ENCODE measurements around the gene MAPK12. TPM values are rescaled to one million over a fixed set of nuclear protein-coding genes. Genes with fewer than 3 reads are reported as not detected.

The MAPK12 gene
- total RNA-seq, 1 experiment from 2014 or later: 74.6 TPM

- intact Hi-C loops (cut with micrococcal nuclease; ENCODE audit: unreplicated experiment) (no loop called here), in situ Hi-C loops (cut with HindIII; ENCODE audit: low pct_unique_long_range_greater_than_20kb, low sequenced_read_pairs) (no loop called here)
- Histone ChIP-seq H3K27ac (ENCODE audit: low read length) (no peak overlapping the region), H3K9me3 (ENCODE audit: control insufficient read depth, insufficient read depth, low read depth, low read length) (no peaks in the 10 kb centered on the region), H3K36me3 (ENCODE audit: control insufficient read depth, insufficient read depth, low read length) (0 out of 2 replicates have a peak, but pooled peaks cover 2% of the 10 kb centered on the region), H3K27me3 (ENCODE audit: control insufficient read depth, insufficient read depth, low read length) (no peaks in the 10 kb centered on the region), H3K4me1 (ENCODE audit: control insufficient read depth, insufficient read depth, low read length) (peaks cover 13% of the 10 kb centered on the region), H3K4me3 (ENCODE audit: low read depth in 2 of 2, low read length in 2 of 2) (no peak overlapping the region)
- CTCF ChIA-PET: no interaction called here
- POLR2A ChIA-PET: no interaction called here
- no TSS peak for BruUV-seq (replicated peaks)
- ATAC-seq: no peak
- DNase-seq (ENCODE audit: low read depth, low spot score): no peak
- TF ChIP-seq TCF7L2 (IDR thresholded peaks at IDR 0.05; ENCODE audit: low read depth, low read length) (no peak), SIN3A (IDR thresholded peaks at IDR 0.05; ENCODE audit: borderline replicate concordance, insufficient read depth, low read depth, low read length) (no peak), POLR2AphosphoS5 (IDR thresholded peaks at IDR 0.05; ENCODE audit: low read depth, low read length) (no peak), REST (IDR thresholded peaks at IDR 0.05; ENCODE audit: insufficient read depth in 1 of 2, low read depth in 2 of 2, low read length in 1 of 2) (no peak)
These were observed 17.6 kb upstream of the MAPK12 start for GRCh38 chr22:50278956-50279619.

- TF ChIP-seq SIN3A (IDR thresholded peaks at IDR 0.05; ENCODE audit: borderline replicate concordance, insufficient read depth, low read depth, low read length) (no peak), POLR2AphosphoS5 (IDR thresholded peaks at IDR 0.05; ENCODE audit: low read depth, low read length) (no peak), TCF7L2 (IDR thresholded peaks at IDR 0.05; ENCODE audit: low read depth, low read length) (no peak), REST (IDR thresholded peaks at IDR 0.05; ENCODE audit: insufficient read depth in 1 of 2, low read depth in 2 of 2, low read length in 1 of 2) (no peak), CTCF (IDR thresholded peaks at IDR 0.05) (no peak)
- H3K36me3 ChIP-seq (ENCODE audit: control insufficient read depth, insufficient read depth, low read length): 0 out of 2 replicates have a peak, but pooled peaks cover 2% of the 10 kb centered on the region
- in situ Hi-C loops (cut with HindIII; ENCODE audit: low pct_unique_long_range_greater_than_20kb, low sequenced_read_pairs) (no loop called here), intact Hi-C loops (cut with micrococcal nuclease; ENCODE audit: unreplicated experiment) (no loop called here)
- ATAC-seq: no peak
- POLR2A ChIA-PET: no interaction called here
- H3K27ac ChIP-seq (ENCODE audit: low read length): no peak overlapping the region
- H3K9me3 ChIP-seq (ENCODE audit: control insufficient read depth, insufficient read depth, low read depth, low read length): no peaks in the 10 kb centered on the region
- CTCF ChIA-PET: no interaction called here
- no TSS peak for BruUV-seq (replicated peaks)
- DNase-seq (ENCODE audit: low read depth, low spot score): no peak
- H3K27me3 ChIP-seq (ENCODE audit: control insufficient read depth, insufficient read depth, low read length): no peaks in the 10 kb centered on the region
- no peak overlapping the region for H3K4me3 ChIP-seq (ENCODE audit: low read depth in 2 of 2, low read length in 2 of 2)
- H3K4me1 ChIP-seq (ENCODE audit: control insufficient read depth, insufficient read depth, low read length): peaks cover 16% of the 10 kb centered on the region
These were observed 17.0 kb upstream of the MAPK12 start for GRCh38 chr22:50278461-50278860.
